Activated CD8-positive, alpha-beta memory T cell treated with anti-CD3 and anti-CD28 coated beads for 1 hour (primary cell): ENCODE results near the gene PHF14.

ENCODE experiments used
- DNase-seq, 2 donors: peaks; one replicate each; pipeline ENCODE4 v3.0.0-alpha.2; 2020; ENCODE audit warnings: low read depth in 1 of 2; ENCODE audit errors: extremely low read depth in 1 of 2

PHF14 gene

DNA sequence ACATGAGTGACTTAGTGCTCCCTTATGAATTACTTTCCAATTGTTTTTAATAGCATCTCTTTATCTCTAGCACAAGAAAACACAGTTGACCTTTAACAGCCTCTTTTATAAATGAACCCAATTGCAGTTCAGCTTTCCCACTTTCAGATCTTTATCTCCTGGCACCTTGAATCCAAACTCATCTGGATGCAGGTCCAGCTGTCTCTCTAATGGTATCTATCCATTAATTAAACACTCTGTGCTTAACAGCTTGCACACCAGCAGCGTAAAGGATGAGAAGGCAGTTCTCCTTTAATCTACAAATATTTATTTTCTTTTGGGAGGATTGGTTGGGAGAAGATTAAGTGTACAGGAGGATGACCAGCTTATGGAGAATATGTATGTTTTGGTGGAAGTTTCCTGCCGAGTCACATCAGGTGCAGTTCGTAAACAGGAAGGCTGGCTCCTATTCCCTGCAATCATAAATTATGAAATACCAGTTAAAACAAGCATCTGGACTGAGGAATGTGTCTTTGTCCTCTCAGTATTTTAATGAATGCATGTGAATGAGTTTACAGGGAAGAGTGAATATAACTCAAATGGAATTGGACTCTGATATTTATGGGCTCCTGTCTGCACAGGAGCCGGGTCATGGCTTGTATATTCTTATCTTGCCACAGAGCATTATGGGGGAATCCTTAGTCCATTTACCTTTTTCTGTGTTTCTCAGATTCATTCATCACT is 232.7 kb downstream of the PHF14 start:
- no peak for DNase-seq

DNA sequence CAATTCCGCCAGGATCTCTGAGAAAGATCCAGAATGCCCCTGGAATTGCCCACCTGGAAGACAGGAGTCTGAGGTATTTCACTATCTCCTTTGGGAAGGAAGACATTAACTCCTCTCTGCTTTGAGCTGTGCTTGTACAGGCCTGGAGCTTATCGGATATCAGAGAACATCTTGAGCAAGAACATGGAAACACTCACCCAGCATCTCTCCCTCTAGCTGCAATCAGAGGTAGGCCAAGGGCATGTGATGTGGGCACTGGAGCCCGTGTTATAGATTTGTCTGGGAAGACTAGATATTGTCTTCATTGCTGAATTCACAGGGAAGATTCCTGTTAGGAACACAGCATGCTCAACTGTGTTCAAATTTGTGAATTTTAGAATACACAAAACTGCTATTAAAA is 233.9 kb downstream of the PHF14 start:
- no peak for DNase-seq

DNA sequence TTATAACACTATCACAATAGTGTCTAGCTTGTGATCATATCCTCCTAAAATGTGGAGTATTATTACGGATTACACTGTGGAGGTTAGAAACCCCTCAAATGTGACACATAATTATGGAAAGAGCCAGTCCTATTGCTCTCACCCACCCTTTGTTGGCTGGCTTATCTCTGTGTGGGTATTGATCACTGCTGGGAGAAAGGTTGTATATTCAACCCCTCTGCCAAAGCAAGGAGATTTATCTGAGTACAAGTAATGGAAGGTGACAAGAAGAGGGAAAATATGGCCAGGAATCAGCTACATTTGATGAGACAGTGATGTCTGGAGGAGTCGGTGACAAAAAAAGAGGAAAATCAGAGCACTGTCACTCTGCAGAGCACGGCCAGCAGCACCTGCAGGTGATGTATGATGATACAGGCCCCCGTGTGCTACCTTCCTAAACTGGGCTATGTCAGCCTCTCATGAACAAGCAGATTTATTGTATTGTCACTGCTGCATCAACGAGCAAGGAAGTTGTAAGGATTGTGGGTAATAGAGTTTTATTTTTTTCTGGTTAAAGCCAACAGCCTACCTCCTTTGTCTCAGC is 235.3 kb downstream of the PHF14 start:
- DNase-seq = no peak

DNA sequence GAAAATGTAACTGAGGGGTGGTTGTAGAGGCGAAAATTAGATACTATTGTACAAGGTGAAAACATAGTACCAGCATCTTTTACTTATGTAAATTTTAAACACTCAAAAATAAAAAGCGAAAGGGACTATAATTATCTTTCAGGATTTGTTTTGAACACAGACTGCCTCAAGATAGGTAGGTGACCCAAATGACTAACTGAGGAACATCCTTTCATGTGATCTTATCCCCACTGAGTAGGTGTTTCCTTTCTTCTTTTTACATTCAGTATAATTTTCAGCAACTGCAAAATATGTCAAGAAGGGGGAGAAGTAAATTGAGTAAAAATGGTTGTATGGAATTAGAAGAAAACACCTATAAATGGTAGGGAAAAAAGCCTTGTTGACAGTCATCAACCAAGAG is 236.7 kb downstream of the PHF14 start:
- no peak for DNase-seq

DNA sequence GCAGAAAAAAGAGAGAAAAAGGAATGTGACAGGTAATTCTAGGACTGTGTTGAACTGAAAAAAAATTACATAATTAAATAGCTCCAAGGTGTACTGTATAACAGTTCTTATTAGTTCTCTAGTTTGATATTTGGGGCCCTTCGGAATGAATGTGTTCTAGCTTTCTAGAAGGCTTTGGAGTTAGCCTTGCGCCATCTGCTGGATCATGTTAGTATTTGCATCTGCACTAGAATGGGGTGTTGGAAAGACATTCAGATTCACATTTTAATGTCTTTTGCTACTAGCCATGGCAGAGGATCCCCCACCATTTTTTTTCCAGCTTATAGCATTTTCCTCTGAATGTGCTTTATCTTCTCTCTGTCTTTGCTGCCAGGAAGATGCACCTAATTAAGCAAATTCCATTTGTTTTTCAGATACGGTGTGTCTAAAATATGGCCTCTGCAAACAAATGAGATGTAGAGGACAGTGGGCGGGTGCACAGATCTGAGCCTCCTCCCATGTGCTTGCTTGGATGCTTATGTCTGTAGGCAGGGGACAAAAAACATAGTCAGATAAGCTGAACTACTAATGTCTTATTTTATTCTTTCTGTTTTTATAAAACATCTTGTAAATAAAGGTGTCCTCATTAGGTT is 238.5 kb downstream of the PHF14 start:
- DNase-seq = no peak

DNA sequence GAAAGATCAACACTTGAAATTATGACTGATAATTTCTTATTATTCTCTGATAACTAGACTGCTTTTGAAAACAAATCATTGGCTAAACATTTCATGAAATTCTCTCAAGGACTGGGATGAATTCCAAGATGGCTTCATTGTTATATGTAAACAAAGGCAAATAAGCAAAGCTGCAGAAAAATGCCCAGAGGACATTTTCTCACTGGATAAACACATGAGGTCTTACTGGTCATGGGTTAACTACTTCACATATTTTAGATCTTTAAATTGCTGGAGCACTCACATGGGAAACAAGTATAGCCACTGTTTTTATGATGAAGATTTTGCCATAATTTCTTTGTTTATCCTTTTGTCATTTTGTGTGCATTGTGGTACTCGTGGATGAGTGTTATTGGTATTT is 239.1 kb downstream of the PHF14 start:
- no peak for DNase-seq

DNA sequence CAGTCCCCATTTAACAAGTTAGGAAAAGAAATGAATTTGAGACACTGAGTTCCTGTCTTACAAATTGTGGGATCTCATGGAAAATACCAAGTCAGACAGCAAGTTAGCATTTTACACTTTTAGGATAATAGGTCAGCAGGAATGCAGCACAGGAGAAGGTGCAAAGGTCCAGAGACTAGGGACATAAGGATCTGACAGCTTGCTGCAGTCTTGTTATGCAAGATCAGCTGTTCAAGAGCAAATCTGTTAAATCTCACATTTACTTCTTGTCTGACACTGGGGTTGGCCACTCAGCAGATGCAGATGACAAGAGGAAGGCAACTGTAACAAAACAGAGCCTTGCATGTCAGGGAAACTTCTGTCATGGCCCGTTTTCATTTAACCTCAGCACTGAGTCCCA is 239.6 kb downstream of the PHF14 start:
- DNase-seq = no peak

DNA sequence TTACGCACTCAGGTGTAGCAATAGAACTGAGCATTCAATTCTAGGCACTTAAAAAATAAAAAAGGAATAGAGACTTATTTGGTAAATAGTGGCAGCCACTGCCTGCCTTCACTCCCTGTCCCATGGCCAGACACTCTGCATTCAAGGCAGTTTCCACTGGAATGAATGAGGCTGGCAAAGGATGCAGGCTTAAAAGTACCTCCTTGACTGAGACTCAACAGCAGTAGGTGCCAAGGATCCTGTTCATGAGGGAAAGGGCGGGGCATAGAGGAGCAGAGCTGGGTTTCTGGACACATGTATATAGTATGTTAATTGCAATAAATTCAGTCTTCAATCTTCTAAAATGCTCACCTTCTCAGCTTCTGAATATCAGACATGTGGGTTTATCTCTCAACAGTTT is 242.6 kb downstream of the PHF14 start:
- DNase-seq = no peak

DNA sequence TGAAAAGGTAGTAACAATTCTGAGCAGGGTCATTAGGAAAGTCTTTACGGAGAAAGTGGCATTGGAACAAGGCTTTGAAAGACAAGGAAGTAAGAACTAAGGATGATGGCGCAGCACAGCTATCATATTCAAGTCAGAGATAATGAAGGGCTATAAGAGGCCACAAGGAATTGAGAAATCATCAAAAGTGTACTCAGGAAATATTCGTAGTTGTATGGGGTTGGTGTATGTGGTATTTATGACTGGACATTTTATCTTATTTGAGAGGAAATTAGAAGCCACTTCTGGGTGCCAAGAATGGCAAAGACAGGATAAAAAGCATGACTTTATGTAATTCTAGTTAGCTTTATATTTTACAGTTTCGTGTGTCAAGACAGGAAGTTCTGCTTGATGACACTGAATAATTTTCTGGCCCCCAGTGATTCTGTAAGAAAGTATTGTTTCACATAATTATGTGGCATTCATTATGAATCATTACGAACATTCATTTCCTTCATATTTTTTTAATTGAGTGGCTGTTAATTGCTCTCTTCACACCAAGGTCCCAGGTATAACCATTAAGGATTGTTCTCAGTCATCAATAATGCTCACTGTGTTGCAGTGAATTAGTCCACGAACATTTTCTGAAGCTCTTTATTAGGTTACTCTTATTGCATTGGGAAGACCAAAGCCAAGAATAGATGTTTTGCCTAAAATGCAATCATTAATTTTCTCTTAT is 244.3 kb downstream of the PHF14 start:
- no peak for DNase-seq
